ENCODE results near the gene CNN3. TPM values are rescaled to one million over a fixed set of nuclear protein-coding genes. Genes with fewer than 3 reads are reported as not detected.
A peak's percentile ranks its signal among the peaks of the same experiment; 100 is the strongest.

CNN3 gene
- total and polyA plus RNA-seq, 12 donors, result 28.0 to 108 (median 62.5) TPM

DNA sequence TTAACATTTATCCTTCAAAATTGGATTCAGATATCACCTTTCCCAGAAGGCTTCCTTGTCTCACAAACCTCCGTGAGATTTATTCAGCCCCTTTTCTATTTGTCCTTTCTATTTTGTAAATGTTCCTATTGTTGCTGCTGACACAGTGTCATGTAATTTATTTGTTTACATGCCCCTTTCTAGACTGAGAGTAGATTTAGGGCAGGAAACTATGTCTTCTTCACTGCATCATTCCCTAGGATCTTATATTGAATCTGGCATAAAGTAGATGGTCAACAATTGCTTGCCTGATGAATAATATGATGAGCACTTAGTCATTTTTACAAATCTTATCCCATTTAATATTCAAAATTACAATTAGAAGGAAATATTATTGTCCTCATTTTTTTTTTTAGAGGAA, 8.1 kb upstream of the CNN3 start:
- H3K4me3 ChIP-seq, result no peak overlapping the region
- WGBS, 2 donors, result 93 to 96% methylated on average over 1 of the region's 1 CpG
- no peaks in the 10 kb centered on the region for H3K27me3 ChIP-seq
- DNase-seq (no peak), ATAC-seq (no peak)
- H3K36me3 ChIP-seq, result peaks cover 0 to 21% (median 0%) of the 10 kb centered on the region in 9 donors
- no peak for TF ChIP-seq CTCF (IDR thresholded peaks at IDR 0.05)
- peaks cover 0 to 37% (median 12%) of the 10 kb centered on the region in 9 donors for H3K4me1 ChIP-seq
- H3K9me3 ChIP-seq, result no peaks in the 10 kb centered on the region
- intact Hi-C loops (cut with DNase I), result no loop called here
- no peak overlapping the region for H3K27ac ChIP-seq

- Histone ChIP-seq H3K27me3 (no peaks in the 10 kb centered on the region), H3K4me3 (no peak overlapping the region), H3K4me1 (peaks cover 0 to 42% (median 15%) of the 10 kb centered on the region in 9 donors), H3K9me3 (no peaks in the 10 kb centered on the region), H3K27ac (no peak overlapping the region), H3K36me3 (peaks cover 0 to 21% (median 0%) of the 10 kb centered on the region in 9 donors)
- WGBS, 2 donors, result 81 to 84% methylated on average over 2 of the region's 2 CpGs
- no peak for DNase-seq
- no peak for TF ChIP-seq CTCF (IDR thresholded peaks at IDR 0.05)
- intact Hi-C loops (cut with DNase I), result no loop called here
- ATAC-seq, result no peak
Measured at GRCh38 chr1:94934551-94934950, 7.6 kb upstream of the CNN3 start.

DNA sequence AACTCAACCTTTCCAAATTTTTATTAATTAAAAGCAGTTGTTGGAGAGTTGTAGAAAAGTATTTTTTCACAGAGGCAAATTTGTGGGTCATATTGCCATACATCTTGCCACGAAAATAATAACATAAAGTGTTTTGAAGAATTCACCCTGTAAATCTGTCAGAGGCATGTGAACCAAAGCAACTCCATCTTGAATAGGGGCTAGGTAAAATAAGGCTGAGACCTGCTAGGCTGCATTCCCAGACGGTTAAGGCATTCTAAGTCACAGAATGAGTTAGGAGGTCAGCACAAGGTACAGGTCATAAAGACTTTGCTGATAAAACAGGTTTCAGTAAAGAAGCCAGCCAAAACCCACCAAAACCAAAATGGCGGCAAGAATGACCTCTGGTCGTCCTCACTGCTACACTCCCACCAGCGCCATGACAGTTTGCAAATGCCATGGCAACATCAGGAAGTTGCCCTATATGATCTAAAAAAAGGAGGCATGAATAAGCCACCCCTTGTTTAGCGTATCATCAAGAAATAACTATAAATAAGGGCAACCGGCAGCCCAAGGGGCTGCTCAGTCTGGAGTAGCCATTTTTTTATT, 4.4 kb upstream of the CNN3 start:
- no peak for TF ChIP-seq CTCF (IDR thresholded peaks at IDR 0.05)
- ATAC-seq, result no peak
- 94 to 97% methylated on average over 7 of the region's 7 CpGs for WGBS, 2 donors

DNA sequence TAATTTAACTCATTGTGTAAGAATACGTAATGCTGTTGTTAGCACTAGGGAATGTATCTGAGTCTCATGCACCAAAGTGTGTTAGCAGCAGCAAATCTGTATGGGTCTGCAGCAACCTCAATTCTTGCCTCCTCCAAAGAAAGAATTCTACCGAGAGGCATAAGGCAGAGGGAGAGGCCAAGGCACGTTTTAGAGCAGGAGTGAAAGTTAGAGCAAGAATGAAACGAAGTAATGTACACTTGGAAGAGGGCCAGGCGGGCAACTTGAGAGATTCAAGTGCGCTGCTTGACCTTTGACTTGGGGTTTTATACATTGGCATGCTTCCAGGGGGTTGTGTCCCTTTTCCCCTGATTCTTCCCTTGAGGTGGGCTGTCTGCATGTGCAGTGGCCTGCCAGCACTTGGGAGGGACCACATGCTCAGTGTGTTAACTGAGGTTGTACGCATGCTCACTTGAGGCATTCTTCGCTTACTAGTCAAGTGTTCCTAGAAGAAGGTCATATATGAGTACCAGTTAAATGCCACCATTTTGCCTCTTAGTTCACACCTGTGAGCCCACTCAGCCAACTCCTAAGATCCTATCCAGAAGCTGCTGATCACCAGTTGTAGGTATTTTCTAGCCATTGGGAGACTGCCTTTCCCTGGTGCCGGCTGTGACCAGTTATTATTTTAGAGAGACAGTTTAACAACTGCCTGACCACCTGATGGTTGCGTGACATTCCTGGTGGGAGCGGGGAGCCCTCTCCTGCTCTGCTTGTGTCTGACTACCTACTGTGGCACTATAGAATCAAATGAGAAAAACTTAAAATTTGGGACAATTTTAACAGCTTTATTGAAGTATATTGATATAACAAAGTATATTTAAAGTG, 2.7 kb upstream of the CNN3 start:
- peak overlapping the region in 5 of 10 donors; percentile 69 to 96 (median 94) for H3K4me3 ChIP-seq
- DNase-seq, result no peak
- H3K27ac ChIP-seq, result peak overlapping the region in 5 of 10 donors; percentile 96 to 100 (median 97)
- H3K27me3 ChIP-seq, result peaks cover 0 to 43% (median 0%) of the 10 kb centered on the region in 7 donors
- WGBS, 2 donors, result 72 to 73% methylated on average over 11 of the region's 11 CpGs
- ATAC-seq, result no peak
- intact Hi-C loops (cut with DNase I), result loop anchor here in 9 of 10 donors (5.0 to 10.0 kb wide), 10 partner anchors 33 to 115 kb away; no protein-coding TSS in a partner anchor
- no peaks in the 10 kb centered on the region for H3K9me3 ChIP-seq
- peaks cover 6 to 40% (median 29%) of the 10 kb centered on the region in 9 donors for H3K4me1 ChIP-seq
- TF ChIP-seq CTCF (IDR thresholded peaks at IDR 0.05), result no peak
- H3K36me3 ChIP-seq, result peaks cover 0 to 21% (median 0%) of the 10 kb centered on the region in 9 donors

More for the DNA sequence above, 4.4 kb upstream of the CNN3 start:
- H3K27me3 ChIP-seq, result peaks cover 0 to 25% (median 0%) of the 10 kb centered on the region in 7 donors
- H3K4me1 ChIP-seq, result peaks cover 3 to 41% (median 30%) of the 10 kb centered on the region in 9 donors
- H3K9me3 ChIP-seq, result no peaks in the 10 kb centered on the region
- H3K36me3 ChIP-seq, result peaks cover 0 to 21% (median 0%) of the 10 kb centered on the region in 9 donors
- no peak overlapping the region for H3K27ac ChIP-seq
- H3K4me3 ChIP-seq, result no peak overlapping the region
- no peak for DNase-seq
- intact Hi-C loops (cut with DNase I), result no loop called here
